ENCODE data around the gene CCDC122.

The CCDC122 gene

DNA sequence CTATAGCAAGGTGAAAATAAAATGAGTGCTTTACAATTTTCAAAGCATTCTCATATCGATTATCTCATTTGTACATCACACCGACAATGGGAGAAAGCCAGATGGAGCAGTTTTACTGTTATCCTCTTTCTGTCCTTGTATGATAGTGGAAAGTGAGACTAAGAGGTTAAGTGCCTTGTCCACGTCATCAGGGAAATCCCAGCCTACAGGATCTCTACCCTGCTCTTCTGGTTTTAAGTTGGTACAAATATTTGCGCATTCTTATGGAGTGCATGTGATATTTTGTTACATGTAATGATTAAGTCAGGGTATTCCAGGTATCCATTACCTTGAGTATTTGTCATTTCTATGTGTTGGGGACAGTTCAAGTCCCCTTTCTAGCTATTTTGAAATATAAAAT lies 80.3 kb downstream of the CCDC122 start:
- DNase-seq: no peak

DNA sequence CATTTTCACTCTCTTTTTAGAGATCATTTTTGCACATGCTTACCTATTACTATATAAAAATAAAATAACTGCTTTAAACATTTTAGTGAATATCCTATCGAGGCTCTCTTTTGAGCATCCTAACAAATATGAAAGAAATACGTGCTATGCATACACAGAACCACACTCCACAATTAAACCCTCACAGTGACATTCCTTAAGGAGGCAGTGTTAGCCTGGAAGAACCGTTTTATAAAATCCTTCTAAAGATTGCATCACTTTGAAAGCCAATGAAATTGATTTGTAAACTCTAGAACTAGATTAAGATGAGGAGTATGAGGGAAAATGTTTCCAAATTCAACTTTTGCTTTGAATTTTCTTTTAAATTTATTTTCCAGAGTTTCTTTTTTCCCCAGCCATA lies 81.7 kb downstream of the CCDC122 start:
- DNase-seq: no peak

DNA sequence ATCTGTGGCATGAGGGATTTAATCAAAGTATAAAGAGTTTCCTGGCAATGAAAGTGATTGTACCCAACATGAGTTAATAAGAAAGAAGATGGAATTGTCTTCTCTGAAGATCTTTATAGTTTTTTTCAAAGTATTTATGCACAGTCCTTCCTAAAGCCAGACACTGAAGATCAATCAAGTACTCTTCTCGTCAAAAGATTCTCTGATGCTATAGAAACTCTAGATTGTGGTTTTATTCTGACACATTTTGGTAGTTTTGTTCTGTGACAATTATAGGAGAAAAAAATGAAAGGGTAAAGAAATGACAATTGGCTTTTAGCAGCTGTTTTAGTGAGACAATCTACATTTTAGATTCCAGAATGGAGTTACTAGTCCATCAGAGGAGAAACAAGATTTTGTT lies 82.4 kb downstream of the CCDC122 start:
- DNase-seq: no peak

DNA sequence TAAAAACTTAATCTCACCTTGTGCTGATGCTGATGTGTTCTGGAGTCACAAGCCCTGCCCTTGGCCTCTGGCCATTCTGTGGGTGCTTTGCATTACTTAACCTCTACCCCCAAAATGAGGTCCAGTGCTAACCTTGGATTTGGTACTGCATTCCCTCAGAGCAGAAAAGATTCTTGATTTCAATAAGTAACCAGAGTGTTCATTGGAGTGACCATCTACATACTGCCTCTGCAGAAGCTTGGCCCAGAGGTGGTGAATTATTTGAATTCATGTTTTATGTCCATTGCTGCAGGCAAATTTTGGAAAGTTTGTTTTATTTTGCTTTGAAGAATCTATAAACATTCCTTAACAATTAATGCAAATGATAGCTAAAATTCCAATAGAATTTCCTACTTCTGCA lies 85.1 kb downstream of the CCDC122 start:
- DNase-seq: no peak

DNA sequence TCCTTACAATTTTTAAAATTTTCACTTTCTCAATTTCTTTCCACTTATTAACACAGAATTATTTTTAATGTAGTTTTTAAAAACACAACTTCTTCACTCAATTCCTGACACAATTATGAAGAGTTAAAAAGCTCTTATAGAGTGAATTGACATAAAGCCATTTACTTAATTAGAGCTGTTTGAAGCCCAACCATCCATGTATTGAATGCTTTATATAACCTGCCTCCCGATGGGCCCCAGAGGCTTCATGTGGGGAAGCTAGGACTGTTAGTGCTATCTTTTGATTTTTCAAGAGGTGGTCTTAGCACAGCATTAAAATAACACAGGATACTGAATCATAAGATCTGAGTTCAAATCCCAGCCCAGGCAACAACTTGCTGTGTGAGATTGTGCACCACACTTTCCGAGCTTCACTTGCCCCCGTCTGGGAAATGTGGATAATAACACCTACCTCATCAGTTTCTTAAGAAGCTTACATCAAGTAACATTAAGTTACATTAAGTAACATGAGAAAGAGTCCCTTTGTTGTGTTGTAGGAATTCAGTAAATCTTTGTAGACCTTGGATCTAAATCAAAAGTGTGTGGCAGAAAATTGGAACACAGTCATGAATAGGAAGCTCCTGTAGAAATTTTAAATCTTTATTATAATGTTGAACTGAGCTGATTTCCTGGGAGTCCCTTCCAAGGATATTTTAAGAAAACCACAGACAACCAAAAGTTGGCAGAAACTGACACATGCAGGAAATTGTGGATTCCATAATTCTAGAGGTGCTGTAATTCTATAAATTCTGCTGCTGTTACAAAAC lies 87.3 kb downstream of the CCDC122 start:
- DNase-seq: no peak

DNA sequence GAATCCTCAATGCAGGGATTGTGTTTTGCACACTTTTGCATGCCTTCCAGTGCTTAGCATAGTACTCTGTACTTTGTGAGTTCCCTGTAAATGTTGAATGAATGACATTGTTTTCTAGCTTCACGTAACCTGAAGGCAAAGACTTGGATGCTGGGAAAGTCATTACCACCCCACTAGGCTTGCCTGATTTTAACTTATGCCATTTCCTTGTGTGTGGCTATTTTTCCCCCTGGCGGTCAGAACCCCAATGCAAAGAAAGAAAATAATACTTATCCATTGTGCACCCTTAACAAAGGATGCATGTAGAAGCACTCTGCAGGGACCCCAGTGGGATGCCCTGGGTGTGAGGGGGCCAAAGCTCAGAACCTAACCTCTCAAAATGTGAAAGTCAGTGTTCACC lies 91.5 kb downstream of the CCDC122 start:
- no peak for DNase-seq

DNA sequence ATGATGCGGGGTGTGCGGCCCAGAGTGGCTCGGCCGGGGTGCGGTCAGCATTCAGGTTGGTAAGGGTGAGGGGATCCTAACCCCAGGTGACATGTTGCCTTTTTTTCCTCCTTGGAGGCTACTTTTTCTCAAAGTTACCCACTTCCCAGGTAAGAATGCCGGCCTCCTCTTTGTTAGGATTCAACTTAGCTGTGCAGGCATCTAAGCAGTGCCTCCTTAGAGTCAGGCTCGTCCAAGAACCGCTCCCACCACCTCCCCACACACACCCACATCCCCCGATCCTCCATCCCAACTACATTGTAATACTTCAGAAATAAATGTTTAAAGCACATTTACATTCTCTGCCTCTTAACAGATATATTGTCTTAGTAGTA lies 92.0 kb downstream of the CCDC122 start:
- DNase-seq: no peak

DNA sequence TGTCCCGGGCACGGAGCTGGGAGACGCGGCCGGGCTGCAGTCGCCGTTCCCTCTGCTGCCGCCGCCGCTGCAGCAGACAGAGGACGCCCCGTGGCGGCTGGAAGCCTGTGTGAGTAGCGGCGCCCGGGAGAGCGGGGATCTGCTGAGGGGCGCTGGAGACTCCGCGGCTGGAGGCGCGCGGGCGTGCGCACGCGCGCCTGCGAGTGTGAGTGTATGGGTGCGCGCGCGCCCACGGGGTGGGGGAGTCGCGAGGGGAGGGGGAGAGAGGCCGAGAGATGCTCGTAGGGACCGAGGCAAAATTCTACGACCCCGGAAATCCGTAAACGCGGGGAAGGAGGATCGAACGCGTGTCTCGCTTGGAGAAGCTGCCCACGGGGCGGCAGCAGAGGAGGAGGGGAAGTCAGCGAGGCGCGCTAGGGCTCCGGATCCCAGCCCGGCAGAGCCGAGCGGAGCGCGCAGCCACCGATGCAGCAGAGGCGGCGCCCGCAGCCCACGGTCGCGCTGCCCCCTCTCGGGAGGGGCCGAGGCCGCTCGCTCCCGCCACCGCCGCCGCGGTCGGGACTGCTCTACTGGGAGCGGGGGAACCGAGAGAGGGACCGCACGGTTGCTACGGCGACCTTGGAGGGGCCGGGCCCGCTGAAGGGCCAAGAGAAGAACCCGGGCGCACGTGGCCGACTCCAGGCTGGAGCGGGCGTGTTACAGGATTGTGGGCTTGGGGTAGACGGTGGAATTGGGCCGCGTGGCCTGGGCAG lies 92.6 kb downstream of the CCDC122 start, which contains the start of gene ENOX1:
Gene ENOX1, minus strand, starts transcription at position 207 of the 752 bp plus-strand sequence.
- peak; percentile 18 for DNase-seq

DNA sequence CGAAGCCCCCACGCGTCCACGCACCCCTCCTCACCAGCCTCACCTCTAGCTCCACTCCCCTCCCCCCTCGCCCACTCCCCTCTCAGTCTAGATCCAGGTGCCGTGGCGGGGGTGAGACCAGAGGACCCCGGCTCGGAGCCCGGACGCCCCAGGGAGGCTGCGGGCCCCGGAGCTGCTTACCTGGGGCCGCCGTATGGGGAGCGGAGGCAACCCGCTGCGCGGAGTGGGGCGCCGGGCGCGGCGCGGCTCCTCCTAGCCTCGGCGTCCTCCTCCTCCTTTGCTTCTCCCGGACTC lies 93.1 kb downstream of the CCDC122 start:
- DNase-seq: no peak
